H9 (cell line): ENCODE results near the gene LSM4. TPM values are rescaled to one million over a fixed set of nuclear protein-coding genes. Genes with fewer than 3 reads are reported as not detected.

Source experiments
- DNase-seq: peaks from one replicate; pipeline ENCODE4 v3.0.0-alpha.2; 2017
- H2AFZ ChIP-seq: one replicate; pipeline ENCODE4 v1.6.1; 2013; ENCODE audit warnings: mild to moderate bottlenecking, low read length, control low read depth, moderate library complexity
- H2AK5ac ChIP-seq: 2 replicates; pipeline ENCODE4 v1.6.1; 2013; ENCODE audit warnings: low read length, control low read depth, mixed read lengths; ENCODE audit not compliant: insufficient read length
- H2BK120ac ChIP-seq: one replicate; pipeline ENCODE4 v1.6.1; 2013; ENCODE audit warnings: low read depth, mild to moderate bottlenecking, low read length, control low read depth, inconsistent platforms; ENCODE audit not compliant: poor library complexity, severe bottlenecking
- H2BK12ac ChIP-seq: 2 replicates; pipeline ENCODE4 v1.6.1; 2013; ENCODE audit warnings: low read length, control low read depth, mixed read lengths, low read depth; ENCODE audit not compliant: insufficient read length
- H2BK15ac ChIP-seq: 2 replicates; pipeline ENCODE4 v1.6.1; 2013; ENCODE audit warnings: low read depth, low read length, control low read depth
- H2BK20ac ChIP-seq: one replicate; pipeline ENCODE4 v1.6.1; 2013; ENCODE audit warnings: low read depth, mild to moderate bottlenecking, low read length, control low read depth, inconsistent platforms; ENCODE audit not compliant: poor library complexity, severe bottlenecking
- H2BK5ac ChIP-seq: 2 replicates; pipeline ENCODE4 v1.6.1; 2013; ENCODE audit warnings: low read length, control low read depth, mixed read lengths; ENCODE audit not compliant: insufficient read length
- H3K14ac ChIP-seq: 2 replicates; pipeline ENCODE4 v1.6.1; 2013; ENCODE audit warnings: low read length, control low read depth; ENCODE audit not compliant: insufficient read depth
- H3K18ac ChIP-seq: 2 replicates; pipeline ENCODE4 v1.6.1; 2013; ENCODE audit warnings: low read depth, mild to moderate bottlenecking, mixed read lengths, low read length, control low read depth; ENCODE audit not compliant: insufficient read length
- H3K23ac ChIP-seq: 2 replicates; pipeline ENCODE4 v1.6.1; 2013; ENCODE audit warnings: low read length, control low read depth, mixed read lengths, low read depth; ENCODE audit not compliant: insufficient read length
- H3K23me2 ChIP-seq: 2 replicates; pipeline ENCODE4 v1.6.1; 2013; ENCODE audit warnings: low read depth, mild to moderate bottlenecking, mixed read lengths, low read length, control low read depth; ENCODE audit not compliant: insufficient read length, poor library complexity, severe bottlenecking
- H3K27ac ChIP-seq: 2 replicates; pipeline ENCODE4 v1.5.1; 2013; ENCODE audit warnings: low read length, control low read depth, mixed read lengths, low read depth; ENCODE audit not compliant: insufficient read length
- H3K27me3 ChIP-seq: 2 replicates; pipeline ENCODE4 v1.6.1; 2013; ENCODE audit warnings: low read length, control low read depth, inconsistent platforms; ENCODE audit not compliant: insufficient read depth
- H3K4ac ChIP-seq: 2 replicates; pipeline ENCODE4 v1.6.1; 2013; ENCODE audit warnings: low read depth, mild to moderate bottlenecking, control low read depth, inconsistent platforms, low read length, moderate library complexity
- H3K4me1 ChIP-seq: 2 replicates; pipeline ENCODE4 v1.6.1; 2013; ENCODE audit warnings: low read length, control low read depth, inconsistent platforms; ENCODE audit not compliant: insufficient read depth
- H3K4me2 ChIP-seq: 2 replicates; pipeline ENCODE4 v1.6.1; 2013; ENCODE audit warnings: low read length, control low read depth, mixed read lengths; ENCODE audit not compliant: insufficient read length, insufficient read depth
- H3K56ac ChIP-seq: 2 replicates; pipeline ENCODE4 v1.6.1; 2013; ENCODE audit warnings: low read depth, mild to moderate bottlenecking, mixed read lengths, low read length, control low read depth; ENCODE audit not compliant: insufficient read length
- H3K79me1 ChIP-seq: 2 replicates; pipeline ENCODE4 v1.6.1; 2013; ENCODE audit warnings: low read depth, mild to moderate bottlenecking, moderate library complexity, low read length, control low read depth, inconsistent platforms; ENCODE audit not compliant: insufficient read depth, poor library complexity, severe bottlenecking
- H3K79me2 ChIP-seq: 2 replicates; pipeline ENCODE4 v1.6.1; 2013; ENCODE audit warnings: low read length, control low read depth, inconsistent platforms; ENCODE audit not compliant: insufficient read depth
- H3K9ac ChIP-seq: 2 replicates; pipeline ENCODE4 v1.6.1; 2013; ENCODE audit warnings: low read length, control low read depth, mixed read lengths; ENCODE audit not compliant: insufficient read length; ENCODE audit errors: extremely low read depth
- H3K9me3 ChIP-seq: one replicate; pipeline ENCODE4 v1.6.1; 2013; ENCODE audit warnings: low read depth, low read length, inconsistent platforms; ENCODE audit not compliant: control insufficient read depth
- H3T11ph ChIP-seq: one replicate; pipeline ENCODE4 v1.6.1; 2013; ENCODE audit warnings: mild to moderate bottlenecking, low read length, control low read depth, inconsistent platforms
- H4K20me1 ChIP-seq: one replicate; pipeline ENCODE4 v1.6.1; 2013; ENCODE audit not compliant: control insufficient read depth, insufficient read length, insufficient read depth
- H4K5ac ChIP-seq: 2 replicates; pipeline ENCODE4 v1.6.1; 2013; ENCODE audit warnings: low read depth, mild to moderate bottlenecking, mixed read lengths, low read length, control low read depth; ENCODE audit not compliant: insufficient read length
- H4K8ac ChIP-seq: replicated peaks from 2 replicates; pipeline ENCODE4 v1.6.1; 2013; ENCODE audit warnings: low read length, control low read depth, mixed read lengths, low read depth; ENCODE audit not compliant: insufficient read length
- H4K91ac ChIP-seq: 2 replicates; pipeline ENCODE4 v1.6.1; 2013; ENCODE audit warnings: low read depth, mild to moderate bottlenecking, moderate library complexity, mixed read lengths, low read length, control low read depth; ENCODE audit not compliant: insufficient read length
- H3K27ac Mint-ChIP-seq, 3 experiments: 2 replicates in 2 of 3; 3 replicates in 1 of 3; pipeline ENCODE4 v1.8.0; 2020 to 2021; ENCODE audit warnings: mixed read lengths in 3 of 3, mild to moderate bottlenecking in 1 of 3, moderate library complexity in 1 of 3
- H3K27me3 Mint-ChIP-seq: 2 replicates; pipeline ENCODE4 v1.8.0; 2021; ENCODE audit warnings: low read depth, mild to moderate bottlenecking, moderate library complexity, mixed read lengths
- H3K36me3 Mint-ChIP-seq, 3 experiments: 2 replicates in 2 of 3; 3 replicates in 1 of 3; pipeline ENCODE4 v1.8.0; 2020 to 2021; ENCODE audit warnings: low read depth in 3 of 3, mixed read lengths in 3 of 3; ENCODE audit not compliant: insufficient read depth in 1 of 3
- H3K4me1 Mint-ChIP-seq, 2 experiments: 2 replicates each; pipeline ENCODE4 v1.8.0; 2020; ENCODE audit warnings: mixed read lengths in 2 of 2
- H3K4me3 Mint-ChIP-seq, 2 experiments: 2 replicates in 1 of 2; 3 replicates in 1 of 2; pipeline ENCODE4 v1.8.0; 2020 to 2021; ENCODE audit warnings: mild to moderate bottlenecking in 2 of 2, mixed read lengths in 2 of 2, moderate library complexity in 1 of 2
- H3K9me3 Mint-ChIP-seq, 2 experiments: 2 replicates in 1 of 2; 3 replicates in 1 of 2; pipeline ENCODE4 v1.8.0; 2020; ENCODE audit warnings: mild to moderate bottlenecking in 2 of 2, mixed read lengths in 2 of 2, moderate library complexity in 1 of 2
- WGBS: extraction: QIAGEN DNeasy Blood & Tissue Kit; methylation state at CpG from one replicate; pipeline ENCODE4 v1.1.7; 2013; ENCODE audit warnings: missing lambda C conversion rate, low lambda C conversion rate, mixed read lengths; ENCODE audit not compliant: insufficient read length; ENCODE audit errors: extremely low coverage; 5-methylcytosine and 5-hydroxymethylcytosine counted together
- total RNA-seq: library from RNA; stranded (reverse); gene quantifications from 2 replicates; pipeline ENCODE4 v1.2.1, GENCODE V29; 2021
- TF ChIP-seq, protein P1 (sequence below): fragments of 200-600 bp; sonication (generic); conservative IDR thresholded peaks from 3 replicates; pipeline ENCODE4 v1.8.0; 2021; ENCODE audit warnings: antibody characterized with exemption, mild to moderate bottlenecking

The LSM4 gene
- total RNA-seq, 1 experiment from 2014 or later: 342 TPM

DNA sequence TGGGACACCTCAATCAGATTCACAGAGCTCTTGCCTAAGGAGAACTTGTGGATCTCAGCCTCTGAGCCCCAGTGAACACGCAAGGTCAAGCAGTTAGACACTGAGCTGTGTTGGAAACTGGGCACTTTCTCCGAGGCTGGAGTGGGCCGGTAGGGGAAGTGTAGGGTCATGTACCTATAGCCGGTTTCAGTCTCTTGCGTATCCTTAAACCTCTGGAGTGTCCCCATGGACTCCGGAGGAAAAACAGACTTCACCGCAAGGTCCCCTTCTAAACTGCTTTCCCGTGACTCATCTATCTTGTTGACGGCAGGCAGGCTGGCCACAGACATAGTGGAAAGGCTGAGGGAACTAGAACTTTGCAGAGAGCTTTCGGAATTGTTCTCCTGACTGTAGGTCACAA lies 60.0 kb downstream of the LSM4 start:
- no peak overlapping the region for H3K56ac ChIP-seq
- no CpG with 5 or more reads among the region's 10 CpGs for WGBS

More for the DNA sequence above, 60.0 kb downstream of the LSM4 start:
- Histone ChIP-seq H2BK5ac (no peak overlapping the region), H3K23me2 (no peaks in the 10 kb centered on the region), H2BK15ac (no peak overlapping the region), H2BK12ac (no peak overlapping the region), H3T11ph (no peak overlapping the region), H4K20me1 (no peaks in the 10 kb centered on the region), H3K79me2 (no peaks in the 10 kb centered on the region), H3K18ac (no peak overlapping the region), H3K27me3 (no peaks in the 10 kb centered on the region), H3K14ac (no peak overlapping the region), H3K4ac (no peak overlapping the region), H4K5ac (no peak overlapping the region), H4K8ac (no peak overlapping the region), H2AK5ac (no peak overlapping the region), H3K4me1 (no peaks in the 10 kb centered on the region), H3K79me1 (no peaks in the 10 kb centered on the region), H3K9ac (no peak overlapping the region), H3K9me3 (no peaks in the 10 kb centered on the region), H2BK20ac (no peak overlapping the region), H2AFZ (no peak overlapping the region), H3K27ac (no peak overlapping the region), H4K91ac (no peak overlapping the region), H2BK120ac (no peak overlapping the region), H3K4me2 (no peak overlapping the region), H3K23ac (no peak overlapping the region)
- Mint-ChIP-seq H3K4me3 (no peak overlapping the region), H3K9me3 (no peaks in the 10 kb centered on the region; a peak in 2 of 5 replicates), H3K4me1 (no peaks in the 10 kb centered on the region), H3K36me3 (peaks cover 2 to 15% (median 5%) of the 10 kb centered on the region in 3 experiments; a peak in 4 of 7 replicates), H3K27me3 (peaks cover 13% of the 10 kb centered on the region), H3K27ac (no peak overlapping the region)
- TF ChIP-seq, protein P1, sequence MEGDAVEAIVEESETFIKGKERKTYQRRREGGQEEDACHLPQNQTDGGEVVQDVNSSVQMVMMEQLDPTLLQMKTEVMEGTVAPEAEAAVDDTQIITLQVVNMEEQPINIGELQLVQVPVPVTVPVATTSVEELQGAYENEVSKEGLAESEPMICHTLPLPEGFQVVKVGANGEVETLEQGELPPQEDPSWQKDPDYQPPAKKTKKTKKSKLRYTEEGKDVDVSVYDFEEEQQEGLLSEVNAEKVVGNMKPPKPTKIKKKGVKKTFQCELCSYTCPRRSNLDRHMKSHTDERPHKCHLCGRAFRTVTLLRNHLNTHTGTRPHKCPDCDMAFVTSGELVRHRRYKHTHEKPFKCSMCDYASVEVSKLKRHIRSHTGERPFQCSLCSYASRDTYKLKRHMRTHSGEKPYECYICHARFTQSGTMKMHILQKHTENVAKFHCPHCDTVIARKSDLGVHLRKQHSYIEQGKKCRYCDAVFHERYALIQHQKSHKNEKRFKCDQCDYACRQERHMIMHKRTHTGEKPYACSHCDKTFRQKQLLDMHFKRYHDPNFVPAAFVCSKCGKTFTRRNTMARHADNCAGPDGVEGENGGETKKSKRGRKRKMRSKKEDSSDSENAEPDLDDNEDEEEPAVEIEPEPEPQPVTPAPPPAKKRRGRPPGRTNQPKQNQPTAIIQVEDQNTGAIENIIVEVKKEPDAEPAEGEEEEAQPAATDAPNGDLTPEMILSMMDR: no peak
- no peak for DNase-seq
